Measurements from ENCODE around the gene NBEA.

The NBEA gene

GRCh38 chr13:35179494-35179893 lies 237.4 kb downstream of the NBEA start:
- Histone ChIP-seq H3K4me1 (ENCODE audit: control insufficient read depth, insufficient read depth, low read length) (no peaks in the 10 kb centered on the region), H3K36me3 (ENCODE audit: control insufficient read depth, insufficient read depth, low read length) (no peaks in the 10 kb centered on the region; the same call in none of the 2 replicates), H3K27ac (ENCODE audit: low read depth, low read length) (no peak overlapping the region), H3K4me3 (ENCODE audit: low read depth, low read length) (no peak overlapping the region), H3K9me3 (ENCODE audit: control insufficient read depth, insufficient read depth, low read depth, low read length) (no peaks in the 10 kb centered on the region), H3K27me3 (ENCODE audit: control insufficient read depth, insufficient read depth, low read length) (no peaks in the 10 kb centered on the region), H3K9ac (ENCODE audit: low read length) (no peak overlapping the region)

- no peak overlapping the region for H3K4me3 ChIP-seq (ENCODE audit: low read depth, low read length)
- no peaks in the 10 kb centered on the region for H3K27me3 ChIP-seq (ENCODE audit: control insufficient read depth, insufficient read depth, low read length)
- H3K4me1 ChIP-seq (ENCODE audit: control insufficient read depth, insufficient read depth, low read length): no peaks in the 10 kb centered on the region
- H3K27ac ChIP-seq (ENCODE audit: low read depth, low read length): no peak overlapping the region
- H3K9me3 ChIP-seq (ENCODE audit: control insufficient read depth, insufficient read depth, low read depth, low read length): no peaks in the 10 kb centered on the region
- no peaks in the 10 kb centered on the region; the same call in none of the 2 replicates for H3K36me3 ChIP-seq (ENCODE audit: control insufficient read depth, insufficient read depth, low read length)
- H3K9ac ChIP-seq (ENCODE audit: low read length): no peak overlapping the region
Observed at GRCh38 chr13:35179920-35180663, 238.0 kb downstream of the NBEA start.

- Histone ChIP-seq H3K4me1 (ENCODE audit: control insufficient read depth, insufficient read depth, low read length) (no peaks in the 10 kb centered on the region), H3K36me3 (ENCODE audit: control insufficient read depth, insufficient read depth, low read length) (no peaks in the 10 kb centered on the region), H3K4me3 (ENCODE audit: low read depth, low read length) (no peak overlapping the region), H3K27me3 (ENCODE audit: control insufficient read depth, insufficient read depth, low read length) (no peaks in the 10 kb centered on the region), H3K27ac (ENCODE audit: low read depth, low read length) (no peak overlapping the region), H3K9me3 (ENCODE audit: control insufficient read depth, insufficient read depth, low read depth, low read length) (no peaks in the 10 kb centered on the region), H3K9ac (ENCODE audit: low read length) (no peak overlapping the region)
Observed at GRCh38 chr13:35190241-35190640, 248.2 kb downstream of the NBEA start.

- H3K9ac ChIP-seq (ENCODE audit: low read length): no peak overlapping the region
- no peak overlapping the region for H3K4me3 ChIP-seq (ENCODE audit: low read depth, low read length)
- H3K9me3 ChIP-seq (ENCODE audit: control insufficient read depth, insufficient read depth, low read depth, low read length): no peaks in the 10 kb centered on the region
- no peak overlapping the region for H3K27ac ChIP-seq (ENCODE audit: low read depth, low read length)
- H3K4me1 ChIP-seq (ENCODE audit: control insufficient read depth, insufficient read depth, low read length): no peaks in the 10 kb centered on the region
- H3K36me3 ChIP-seq (ENCODE audit: control insufficient read depth, insufficient read depth, low read length): peaks cover 7% of the 10 kb centered on the region
- no peaks in the 10 kb centered on the region for H3K27me3 ChIP-seq (ENCODE audit: control insufficient read depth, insufficient read depth, low read length)
Observed at GRCh38 chr13:35191883-35192282, 249.8 kb downstream of the NBEA start.

DNA sequence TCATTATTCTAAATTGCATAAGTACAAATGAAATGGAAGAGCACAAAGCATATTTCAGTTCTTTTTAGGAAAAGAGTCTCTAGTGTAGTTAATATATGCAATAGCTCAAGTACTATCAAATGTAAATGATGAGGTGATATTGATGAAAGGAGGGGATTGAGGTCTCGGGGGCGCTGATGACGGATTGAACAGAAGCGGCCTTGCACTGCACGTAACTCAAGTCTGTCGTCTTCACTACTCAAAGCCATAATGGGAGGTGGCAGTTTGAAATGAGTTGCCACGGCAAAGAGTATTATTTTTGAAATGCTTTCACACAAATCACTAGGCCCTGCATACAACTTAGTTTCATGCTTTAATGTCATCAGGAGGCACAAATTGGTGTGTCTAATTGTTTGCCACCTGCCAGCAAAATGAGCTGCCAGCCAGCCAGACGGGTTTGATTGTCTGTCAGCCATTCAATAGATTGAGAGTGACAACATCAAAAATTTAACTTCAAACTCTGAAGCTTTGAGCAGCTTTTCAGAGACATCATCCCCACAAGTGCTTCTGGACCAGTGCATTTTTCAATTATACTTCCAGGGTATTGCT lies 256.6 kb downstream of the NBEA start:
- H3K4me3 ChIP-seq (ENCODE audit: low read depth, low read length): no peak overlapping the region
- no peaks in the 10 kb centered on the region for H3K9me3 ChIP-seq (ENCODE audit: control insufficient read depth, insufficient read depth, low read depth, low read length)

DNA sequence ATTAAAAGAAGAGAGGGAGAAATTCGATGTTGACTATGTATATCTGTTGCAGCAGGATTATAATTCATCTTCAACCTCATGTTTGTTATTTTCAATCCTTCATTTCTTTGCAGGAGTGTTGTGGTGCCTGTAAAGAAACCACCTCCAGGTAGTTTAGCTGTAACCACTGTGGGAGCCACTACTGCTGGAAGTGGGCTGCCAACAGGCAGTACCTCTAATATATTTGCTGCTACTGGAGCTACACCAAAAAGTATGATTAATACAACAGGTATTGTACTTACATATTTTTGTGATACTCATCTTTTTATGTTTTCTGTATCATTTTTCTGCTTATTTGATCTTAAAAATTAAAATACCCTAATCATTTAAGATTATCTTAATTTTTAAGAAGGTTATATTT lies 266.5 kb downstream of the NBEA start:
- no peak overlapping the region for H3K9ac ChIP-seq (ENCODE audit: low read length)
- H3K9me3 ChIP-seq (ENCODE audit: control insufficient read depth, insufficient read depth, low read depth, low read length): 0 out of 2 replicates have a peak, but pooled peaks cover 2% of the 10 kb centered on the region
- no peaks in the 10 kb centered on the region for H3K27me3 ChIP-seq (ENCODE audit: control insufficient read depth, insufficient read depth, low read length)
- H3K27ac ChIP-seq (ENCODE audit: low read depth, low read length): no peak overlapping the region
- no peaks in the 10 kb centered on the region; the same call in 1 of the 2 replicates for H3K36me3 ChIP-seq (ENCODE audit: control insufficient read depth, insufficient read depth, low read length)
- H3K4me3 ChIP-seq (ENCODE audit: low read depth, low read length): no peak overlapping the region
- no peaks in the 10 kb centered on the region for H3K4me1 ChIP-seq (ENCODE audit: control insufficient read depth, insufficient read depth, low read length)

More for the DNA sequence above, 256.6 kb downstream of the NBEA start:
- H3K36me3 ChIP-seq (ENCODE audit: control insufficient read depth, insufficient read depth, low read length): peaks cover 7% of the 10 kb centered on the region
- no peaks in the 10 kb centered on the region for H3K4me1 ChIP-seq (ENCODE audit: control insufficient read depth, insufficient read depth, low read length)
- H3K9ac ChIP-seq (ENCODE audit: low read length): no peak overlapping the region
- H3K27ac ChIP-seq (ENCODE audit: low read depth, low read length): no peak overlapping the region
- H3K27me3 ChIP-seq (ENCODE audit: control insufficient read depth, insufficient read depth, low read length): no peaks in the 10 kb centered on the region

- Histone ChIP-seq H3K27ac (ENCODE audit: low read depth, low read length) (no peak overlapping the region), H3K4me3 (ENCODE audit: low read depth, low read length) (no peak overlapping the region), H3K36me3 (ENCODE audit: control insufficient read depth, insufficient read depth, low read length) (no peaks in the 10 kb centered on the region; the same call in 1 of the 2 replicates), H3K9ac (ENCODE audit: low read length) (no peak overlapping the region), H3K4me1 (ENCODE audit: control insufficient read depth, insufficient read depth, low read length) (no peaks in the 10 kb centered on the region), H3K27me3 (ENCODE audit: control insufficient read depth, insufficient read depth, low read length) (no peaks in the 10 kb centered on the region), H3K9me3 (ENCODE audit: control insufficient read depth, insufficient read depth, low read depth, low read length) (no peaks in the 10 kb centered on the region)
Observed at GRCh38 chr13:35210261-35210660, 268.2 kb downstream of the NBEA start.

- Histone ChIP-seq H3K4me1 (ENCODE audit: control insufficient read depth, insufficient read depth, low read length) (no peaks in the 10 kb centered on the region), H3K9ac (ENCODE audit: low read length) (no peak overlapping the region), H3K27me3 (ENCODE audit: control insufficient read depth, insufficient read depth, low read length) (no peaks in the 10 kb centered on the region), H3K4me3 (ENCODE audit: low read depth, low read length) (no peak overlapping the region), H3K9me3 (ENCODE audit: control insufficient read depth, insufficient read depth, low read depth, low read length) (no peaks in the 10 kb centered on the region), H3K36me3 (ENCODE audit: control insufficient read depth, insufficient read depth, low read length) (no peaks in the 10 kb centered on the region; the same call in 1 of the 2 replicates), H3K27ac (ENCODE audit: low read depth, low read length) (no peak overlapping the region)
Observed at GRCh38 chr13:35211949-35212348, 269.9 kb downstream of the NBEA start.

DNA sequence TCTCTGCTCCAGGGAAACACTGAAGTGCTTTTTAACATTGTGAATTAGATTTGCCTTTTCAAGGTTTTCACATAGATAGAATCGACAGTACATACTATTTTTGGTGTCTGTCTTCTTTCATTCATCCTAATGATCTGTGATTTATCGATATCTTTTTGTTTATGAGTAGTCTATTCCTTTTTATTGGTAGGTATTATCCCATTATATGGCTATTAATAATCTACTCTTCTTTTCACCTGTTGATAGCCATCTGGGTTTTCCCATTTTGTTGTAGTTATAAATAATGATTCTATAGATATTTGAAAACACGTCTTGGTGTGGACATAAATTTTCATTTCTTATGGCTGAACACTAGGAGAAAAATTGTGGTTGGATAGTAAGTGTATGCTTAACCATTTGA lies 271.8 kb downstream of the NBEA start:
- H3K27ac ChIP-seq (ENCODE audit: low read depth, low read length): no peak overlapping the region
- no peaks in the 10 kb centered on the region for H3K27me3 ChIP-seq (ENCODE audit: control insufficient read depth, insufficient read depth, low read length)
- no peak overlapping the region for H3K4me3 ChIP-seq (ENCODE audit: low read depth, low read length)
- H3K9ac ChIP-seq (ENCODE audit: low read length): no peak overlapping the region
- H3K9me3 ChIP-seq (ENCODE audit: control insufficient read depth, insufficient read depth, low read depth, low read length): no peaks in the 10 kb centered on the region
- H3K36me3 ChIP-seq (ENCODE audit: control insufficient read depth, insufficient read depth, low read length): no peaks in the 10 kb centered on the region; the same call in 1 of the 2 replicates
- H3K4me1 ChIP-seq (ENCODE audit: control insufficient read depth, insufficient read depth, low read length): no peaks in the 10 kb centered on the region

DNA sequence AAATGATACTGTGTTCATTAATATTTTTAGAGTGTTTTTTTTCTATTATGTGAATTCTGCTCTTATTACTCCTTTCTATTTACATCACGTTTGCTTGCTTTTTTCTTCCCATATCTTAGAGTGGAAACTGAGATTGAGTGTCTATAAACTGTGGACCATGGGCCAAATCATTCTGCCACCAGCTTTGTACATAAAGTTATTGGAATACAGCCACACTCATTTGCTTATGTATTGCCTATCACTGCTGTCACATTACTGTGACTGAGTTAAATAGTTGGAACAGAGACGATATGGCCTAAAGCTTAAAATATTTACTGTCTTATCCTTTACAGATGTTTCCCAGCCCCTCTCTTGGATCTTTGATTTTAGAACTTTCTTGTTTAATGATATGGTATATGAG lies 274.1 kb downstream of the NBEA start:
- Histone ChIP-seq H3K27me3 (ENCODE audit: control insufficient read depth, insufficient read depth, low read length) (no peaks in the 10 kb centered on the region), H3K4me1 (ENCODE audit: control insufficient read depth, insufficient read depth, low read length) (no peaks in the 10 kb centered on the region), H3K9me3 (ENCODE audit: control insufficient read depth, insufficient read depth, low read depth, low read length) (no peaks in the 10 kb centered on the region), H3K4me3 (ENCODE audit: low read depth, low read length) (no peak overlapping the region), H3K9ac (ENCODE audit: low read length) (no peak overlapping the region), H3K27ac (ENCODE audit: low read depth, low read length) (no peak overlapping the region), H3K36me3 (ENCODE audit: control insufficient read depth, insufficient read depth, low read length) (no peaks in the 10 kb centered on the region; the same call in 1 of the 2 replicates)

- Histone ChIP-seq H3K27me3 (ENCODE audit: control insufficient read depth, insufficient read depth, low read length) (no peaks in the 10 kb centered on the region), H3K27ac (ENCODE audit: low read depth, low read length) (no peak overlapping the region)
Observed at GRCh38 chr13:35219021-35219420, 277.0 kb downstream of the NBEA start.

More at GRCh38 chr13:35219021-35219420, 277.0 kb downstream of the NBEA start:
- Histone ChIP-seq H3K4me3 (ENCODE audit: low read depth, low read length) (no peak overlapping the region), H3K36me3 (ENCODE audit: control insufficient read depth, insufficient read depth, low read length) (no peaks in the 10 kb centered on the region), H3K4me1 (ENCODE audit: control insufficient read depth, insufficient read depth, low read length) (no peaks in the 10 kb centered on the region), H3K9me3 (ENCODE audit: control insufficient read depth, insufficient read depth, low read depth, low read length) (no peaks in the 10 kb centered on the region), H3K9ac (ENCODE audit: low read length) (no peak overlapping the region)
